ENCODE results near the gene EMP3. TPM values are rescaled to one million over a fixed set of nuclear protein-coding genes. Genes with fewer than 3 reads are reported as not detected.

EMP3 gene
- total and polyA plus RNA-seq, 2 of the 4 experiments (the other 2 are of a cell fraction), result 147 to 632 TPM

DNA sequence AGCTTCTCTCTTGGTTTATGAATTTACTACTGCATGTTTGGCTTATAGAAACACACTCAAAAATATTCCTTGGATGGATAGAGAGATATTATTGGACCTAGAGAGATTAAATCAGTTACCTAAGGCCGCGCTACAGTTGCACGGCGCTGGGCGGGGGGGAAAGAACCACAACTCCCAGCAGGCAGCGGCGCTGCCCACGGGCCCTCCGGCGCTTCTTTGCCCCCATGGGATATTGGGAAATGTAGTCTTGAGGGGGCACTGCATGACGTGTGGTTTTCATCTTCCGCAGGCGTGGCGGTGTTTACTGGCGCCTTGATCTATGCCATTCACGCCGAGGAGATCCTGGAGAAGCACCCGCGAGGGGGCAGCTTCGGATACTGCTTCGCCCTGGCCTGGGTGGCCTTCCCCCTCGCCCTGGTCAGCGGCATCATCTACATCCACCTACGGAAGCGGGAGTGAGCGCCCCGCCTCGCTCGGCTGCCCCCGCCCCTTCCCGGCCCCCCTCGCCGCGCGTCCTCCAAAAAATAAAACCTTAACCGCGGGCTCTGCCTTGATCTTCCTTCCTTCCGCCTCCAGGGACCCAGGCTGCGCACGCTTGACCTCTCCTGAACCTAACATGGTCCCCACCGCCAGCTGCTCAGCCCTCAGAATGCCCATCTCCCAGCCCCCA lies 4.8 kb downstream of the EMP3 start:
- no peak for ATAC-seq (ENCODE audit: low read depth)
- Histone ChIP-seq H3K56ac (ENCODE audit: extremely low read depth, insufficient read depth, low read length) (no peak overlapping the region), H3K4ac (ENCODE audit: low read depth, low read length) (no peak overlapping the region), H3K9me3 (ENCODE audit: control insufficient read depth, insufficient read depth, low read length) (no peaks in the 10 kb centered on the region), H3K4me1 (ENCODE audit: control insufficient read depth, insufficient read depth, low read length) (peaks cover 20% of the 10 kb centered on the region), H3K27ac (ENCODE audit: insufficient read depth, low read length) (no peak overlapping the region), H3K4me2 (ENCODE audit: low read depth, low read length) (no peak overlapping the region), H2AFZ (replicated peaks; ENCODE audit: low read length, poor library complexity) (no peak overlapping the region), H4K20me1 (ENCODE audit: insufficient read depth, low read length) (peaks cover 32% of the 10 kb centered on the region), H3K27me3 (ENCODE audit: control insufficient read depth, insufficient read depth, low read length) (no peaks in the 10 kb centered on the region), H2BK20ac (ENCODE audit: low read depth, low read length) (no peak overlapping the region), H3K18ac (ENCODE audit: low read depth, low read length) (no peak overlapping the region), H3K79me1 (ENCODE audit: low read depth in 1 of 2, low read length in 2 of 2) (peaks cover 12 to 48% of the 10 kb centered on the region in 2 experiments), H3K14ac (replicated peaks; ENCODE audit: low read depth, low read length) (no peak overlapping the region), H2AK5ac (ENCODE audit: low read depth, low read length) (no peak overlapping the region), H2BK120ac (ENCODE audit: low read depth, low read length) (no peak overlapping the region), H2AK9ac (replicated peaks; ENCODE audit: low read depth, low read length, poor library complexity) (no peak overlapping the region), H3K23ac (ENCODE audit: low read depth, low read length) (no peak overlapping the region), H4K8ac (ENCODE audit: low read depth in 2 of 2, low read length in 2 of 2) (no peak overlapping the region), H2BK5ac (ENCODE audit: low read depth, low read length, poor library complexity, severe bottlenecking) (no peak overlapping the region), H3K9me1 (ENCODE audit: insufficient read depth, low read length) (peaks cover 17% of the 10 kb centered on the region), H2BK15ac (ENCODE audit: low read depth, low read length) (no peak overlapping the region), H4K91ac (ENCODE audit: insufficient read depth, low read depth, low read length) (no peak overlapping the region), H3K9ac (ENCODE audit: low read depth, low read length) (no peak overlapping the region), H3K4me3 (ENCODE audit: insufficient read depth, low read depth, low read length) (no peak overlapping the region), H3K36me3 (ENCODE audit: control insufficient read depth, insufficient read depth, low read length) (peaks cover 25% of the 10 kb centered on the region), H4K5ac (ENCODE audit: low read depth, low read length) (no peak overlapping the region)
- BruUV-seq (replicated peaks), result no TSS peak
- intact Hi-C loops (cut with micrococcal nuclease), result no loop called here
- no peak for DNase-seq
- WGBS, 2 experiments (ENCODE audit: extremely low coverage in 2 of 2, insufficient read length in 1 of 2), result 64% methylated on average over 20 of the region's 41 CpGs; no CpG with 5 or more reads in 1 of the 2 experiments
- ChIA-PET CTCF (no interaction called here), POLR2A (ENCODE audit: unreplicated experiment) (no interaction called here)
- no peak for TF ChIP-seq BHLHE40 (IDR thresholded peaks at IDR 0.05; ENCODE audit: low read depth, low read length)
- TF ChIP-seq CEBPB (IDR thresholded peaks at IDR 0.05; ENCODE audit: low read depth, low read length), result no peak
- no peak for TF ChIP-seq POLR2A (IDR thresholded peaks at IDR 0.05; ENCODE audit: low read depth, low read length)
- TF ChIP-seq USF2 (IDR thresholded peaks at IDR 0.05; ENCODE audit: low read depth, low read length), result no peak
- no peak for TF ChIP-seq SMC3 (IDR thresholded peaks at IDR 0.05; ENCODE audit: low read depth, low read length)
- TF ChIP-seq MAZ (IDR thresholded peaks at IDR 0.05; ENCODE audit: borderline replicate concordance, low read depth, low read length), result no peak
- TF ChIP-seq, protein P1, sequence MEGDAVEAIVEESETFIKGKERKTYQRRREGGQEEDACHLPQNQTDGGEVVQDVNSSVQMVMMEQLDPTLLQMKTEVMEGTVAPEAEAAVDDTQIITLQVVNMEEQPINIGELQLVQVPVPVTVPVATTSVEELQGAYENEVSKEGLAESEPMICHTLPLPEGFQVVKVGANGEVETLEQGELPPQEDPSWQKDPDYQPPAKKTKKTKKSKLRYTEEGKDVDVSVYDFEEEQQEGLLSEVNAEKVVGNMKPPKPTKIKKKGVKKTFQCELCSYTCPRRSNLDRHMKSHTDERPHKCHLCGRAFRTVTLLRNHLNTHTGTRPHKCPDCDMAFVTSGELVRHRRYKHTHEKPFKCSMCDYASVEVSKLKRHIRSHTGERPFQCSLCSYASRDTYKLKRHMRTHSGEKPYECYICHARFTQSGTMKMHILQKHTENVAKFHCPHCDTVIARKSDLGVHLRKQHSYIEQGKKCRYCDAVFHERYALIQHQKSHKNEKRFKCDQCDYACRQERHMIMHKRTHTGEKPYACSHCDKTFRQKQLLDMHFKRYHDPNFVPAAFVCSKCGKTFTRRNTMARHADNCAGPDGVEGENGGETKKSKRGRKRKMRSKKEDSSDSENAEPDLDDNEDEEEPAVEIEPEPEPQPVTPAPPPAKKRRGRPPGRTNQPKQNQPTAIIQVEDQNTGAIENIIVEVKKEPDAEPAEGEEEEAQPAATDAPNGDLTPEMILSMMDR (conservative IDR thresholded peaks at IDR 0.05; ENCODE audit: low read depth, low read length), result no peak
- no peak for TF ChIP-seq MXI1 (IDR thresholded peaks at IDR 0.05; ENCODE audit: borderline replicate concordance, low read depth, low read length)
- no peak for TF ChIP-seq RFX5 (IDR thresholded peaks at IDR 0.05; ENCODE audit: low read depth, low read length)
- TF ChIP-seq NFE2L2 (IDR thresholded peaks at IDR 0.05; ENCODE audit: low read depth, low read length), result no peak
- no peak for TF ChIP-seq MAFK (IDR thresholded peaks at IDR 0.05; ENCODE audit: low read depth, low read length)
- no peak for TF ChIP-seq CHD1 (IDR thresholded peaks at IDR 0.05; ENCODE audit: low read depth, low read length)
- TF ChIP-seq, protein P2, sequence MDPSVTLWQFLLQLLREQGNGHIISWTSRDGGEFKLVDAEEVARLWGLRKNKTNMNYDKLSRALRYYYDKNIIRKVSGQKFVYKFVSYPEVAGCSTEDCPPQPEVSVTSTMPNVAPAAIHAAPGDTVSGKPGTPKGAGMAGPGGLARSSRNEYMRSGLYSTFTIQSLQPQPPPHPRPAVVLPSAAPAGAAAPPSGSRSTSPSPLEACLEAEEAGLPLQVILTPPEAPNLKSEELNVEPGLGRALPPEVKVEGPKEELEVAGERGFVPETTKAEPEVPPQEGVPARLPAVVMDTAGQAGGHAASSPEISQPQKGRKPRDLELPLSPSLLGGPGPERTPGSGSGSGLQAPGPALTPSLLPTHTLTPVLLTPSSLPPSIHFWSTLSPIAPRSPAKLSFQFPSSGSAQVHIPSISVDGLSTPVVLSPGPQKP (IDR thresholded peaks at IDR 0.05; ENCODE audit: borderline replicate concordance, low read depth, low read length), result no peak
- in situ Hi-C loops (cut with MboI; ENCODE audit: low sequenced_read_pairs), result no loop called here
- dilution Hi-C loops (cut with HindIII; ENCODE audit: low sequenced_read_pairs, unreplicated experiment), result no loop called here

All from IMR-90 (cell line).